PFSK-1 (cell line): ENCODE results near the gene SLC35D3.

Experiments
- FOXP2 ChIP-seq: optimal IDR thresholded peaks from 2 replicates; pipeline ENCODE3; 2011; ENCODE audit warnings: borderline replicate concordance, control low read depth, inconsistent platforms; ENCODE audit not compliant: insufficient read depth; ENCODE audit errors: extremely low read length, extremely low read depth
- POLR2AphosphoS5 ChIP-seq: IDR thresholded peaks from 2 replicates; pipeline ENCODE4 v1.6.1; 2012; ENCODE audit warnings: low read depth, mild to moderate bottlenecking, control low read depth, low read length, moderate library complexity
- SIN3A ChIP-seq: IDR thresholded peaks from 2 replicates; pipeline ENCODE4 v1.6.1; 2012; ENCODE audit warnings: mild to moderate bottlenecking, low read length, moderate library complexity, borderline replicate concordance; ENCODE audit not compliant: insufficient read depth
- TAF1 ChIP-seq: IDR thresholded peaks from 2 replicates; pipeline ENCODE4 v1.6.1; 2012; ENCODE audit warnings: low read length, control low read depth, borderline replicate concordance; ENCODE audit not compliant: insufficient read depth
- TF ChIP-seq, protein P1 (sequence below), 2 experiments: IDR thresholded peaks; 2 replicates each; pipeline versions ENCODE4 v1.6.1 to v1.8.0; 2011 to 2012; ENCODE audit warnings: low read depth in 2 of 2, low read length in 2 of 2, control low read depth in 1 of 2, inconsistent platforms in 1 of 2, mild to moderate bottlenecking in 1 of 2, moderate library complexity in 1 of 2; ENCODE audit not compliant: insufficient read depth in 1 of 2

Gene SLC35D3

DNA sequence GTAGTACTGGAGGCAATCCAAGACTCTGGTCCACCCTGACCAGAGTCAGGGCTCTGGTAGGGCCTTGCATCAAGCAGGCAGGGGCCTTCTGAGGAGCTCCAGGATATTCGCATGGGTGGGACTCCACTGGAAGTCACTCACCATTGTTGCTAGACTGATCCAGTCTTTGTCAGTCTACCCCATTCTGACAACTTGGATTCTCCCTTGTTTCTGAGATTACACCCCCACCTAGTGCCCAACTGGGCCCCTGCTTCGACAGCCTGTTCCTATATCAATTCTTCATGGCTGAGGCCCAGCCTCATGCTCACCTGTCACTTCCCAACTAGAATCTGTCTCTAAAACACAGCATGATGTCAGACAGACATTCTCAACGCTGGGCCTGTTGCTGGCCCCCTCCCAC is 5.2 kb downstream of the SLC35D3 start:
- no peak for TF ChIP-seq FOXP2
- TF ChIP-seq TAF1, result no peak
- TF ChIP-seq POLR2AphosphoS5, result no peak
- TF ChIP-seq, protein P1, sequence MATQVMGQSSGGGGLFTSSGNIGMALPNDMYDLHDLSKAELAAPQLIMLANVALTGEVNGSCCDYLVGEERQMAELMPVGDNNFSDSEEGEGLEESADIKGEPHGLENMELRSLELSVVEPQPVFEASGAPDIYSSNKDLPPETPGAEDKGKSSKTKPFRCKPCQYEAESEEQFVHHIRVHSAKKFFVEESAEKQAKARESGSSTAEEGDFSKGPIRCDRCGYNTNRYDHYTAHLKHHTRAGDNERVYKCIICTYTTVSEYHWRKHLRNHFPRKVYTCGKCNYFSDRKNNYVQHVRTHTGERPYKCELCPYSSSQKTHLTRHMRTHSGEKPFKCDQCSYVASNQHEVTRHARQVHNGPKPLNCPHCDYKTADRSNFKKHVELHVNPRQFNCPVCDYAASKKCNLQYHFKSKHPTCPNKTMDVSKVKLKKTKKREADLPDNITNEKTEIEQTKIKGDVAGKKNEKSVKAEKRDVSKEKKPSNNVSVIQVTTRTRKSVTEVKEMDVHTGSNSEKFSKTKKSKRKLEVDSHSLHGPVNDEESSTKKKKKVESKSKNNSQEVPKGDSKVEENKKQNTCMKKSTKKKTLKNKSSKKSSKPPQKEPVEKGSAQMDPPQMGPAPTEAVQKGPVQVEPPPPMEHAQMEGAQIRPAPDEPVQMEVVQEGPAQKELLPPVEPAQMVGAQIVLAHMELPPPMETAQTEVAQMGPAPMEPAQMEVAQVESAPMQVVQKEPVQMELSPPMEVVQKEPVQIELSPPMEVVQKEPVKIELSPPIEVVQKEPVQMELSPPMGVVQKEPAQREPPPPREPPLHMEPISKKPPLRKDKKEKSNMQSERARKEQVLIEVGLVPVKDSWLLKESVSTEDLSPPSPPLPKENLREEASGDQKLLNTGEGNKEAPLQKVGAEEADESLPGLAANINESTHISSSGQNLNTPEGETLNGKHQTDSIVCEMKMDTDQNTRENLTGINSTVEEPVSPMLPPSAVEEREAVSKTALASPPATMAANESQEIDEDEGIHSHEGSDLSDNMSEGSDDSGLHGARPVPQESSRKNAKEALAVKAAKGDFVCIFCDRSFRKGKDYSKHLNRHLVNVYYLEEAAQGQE (IDR thresholded peaks at IDR 0.05; ENCODE audit: insufficient read depth in 1 of 2, low read depth in 2 of 2, low read length in 2 of 2), result no peak
- TF ChIP-seq SIN3A, result no peak

DNA sequence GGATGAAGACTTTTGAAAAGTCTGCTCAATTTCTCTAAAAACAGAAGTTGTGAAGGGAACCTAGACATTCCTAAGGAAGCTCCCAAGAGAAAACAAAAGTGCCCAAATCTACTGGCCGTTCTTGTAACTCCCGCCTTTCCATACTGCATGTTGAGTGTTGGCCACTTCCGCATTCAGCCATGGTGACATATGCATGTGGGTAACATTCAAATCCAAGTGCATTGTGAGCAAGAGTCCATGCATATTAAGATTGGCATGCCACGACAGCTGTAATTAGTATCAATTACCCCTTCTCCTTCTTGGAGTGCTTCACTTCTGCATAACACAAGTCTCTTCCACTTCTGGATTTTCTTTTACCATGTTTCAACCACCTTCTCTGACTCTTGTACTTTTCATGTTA is 8.4 kb downstream of the SLC35D3 start:
- no peak for TF ChIP-seq SIN3A
- TF ChIP-seq, protein P1 (IDR thresholded peaks at IDR 0.05; ENCODE audit: insufficient read depth in 1 of 2, low read depth in 2 of 2, low read length in 2 of 2), result no peak

DNA sequence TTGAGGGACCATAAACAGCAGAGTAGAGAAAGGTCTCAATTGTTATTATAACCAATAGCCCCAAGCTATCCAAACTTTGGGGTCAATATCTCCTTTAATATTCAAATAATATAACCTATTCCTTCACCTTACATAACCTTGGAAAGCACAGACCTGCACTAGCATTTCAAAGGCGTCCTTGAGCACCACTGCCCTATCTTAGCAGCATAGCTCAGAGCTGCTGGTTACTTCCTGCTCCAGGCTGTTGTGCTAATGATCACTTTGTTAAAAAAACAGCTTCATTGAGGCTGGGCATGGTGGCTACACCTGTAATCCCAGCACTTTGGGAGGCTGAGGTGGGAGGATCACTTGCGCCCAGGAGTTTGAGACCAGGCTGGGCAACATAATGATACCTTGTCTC is 10.5 kb downstream of the SLC35D3 start:
- TF ChIP-seq, protein P1 (IDR thresholded peaks at IDR 0.05; ENCODE audit: insufficient read depth in 1 of 2, low read depth in 2 of 2, low read length in 2 of 2), result no peak
- TF ChIP-seq FOXP2 (no peak), POLR2AphosphoS5 (no peak), SIN3A (no peak), TAF1 (no peak)

DNA sequence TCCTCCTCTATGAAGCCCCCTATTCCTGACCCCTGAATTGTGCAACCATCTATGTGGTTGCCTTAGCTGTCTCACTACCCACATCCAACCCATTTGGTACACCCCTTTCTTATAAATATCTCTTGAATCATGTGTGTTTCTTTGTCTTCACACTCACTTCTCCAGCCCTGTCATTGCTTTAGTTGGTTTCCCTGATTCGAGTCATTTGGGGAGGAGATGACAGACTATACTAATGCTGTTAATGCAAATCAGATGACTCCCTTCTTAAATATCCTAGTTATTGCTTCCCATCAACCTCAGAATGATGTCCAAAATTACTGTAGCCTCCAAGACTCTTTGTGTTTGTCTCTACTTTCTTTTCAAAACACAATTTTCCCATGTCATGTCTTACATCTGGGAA is 23.0 kb downstream of the SLC35D3 start:
- no peak for TF ChIP-seq FOXP2
- no peak for TF ChIP-seq TAF1
- no peak for TF ChIP-seq POLR2AphosphoS5
- no peak for TF ChIP-seq SIN3A
- TF ChIP-seq, protein P1 (IDR thresholded peaks at IDR 0.05; ENCODE audit: insufficient read depth in 1 of 2, low read depth in 2 of 2, low read length in 2 of 2), result no peak

DNA sequence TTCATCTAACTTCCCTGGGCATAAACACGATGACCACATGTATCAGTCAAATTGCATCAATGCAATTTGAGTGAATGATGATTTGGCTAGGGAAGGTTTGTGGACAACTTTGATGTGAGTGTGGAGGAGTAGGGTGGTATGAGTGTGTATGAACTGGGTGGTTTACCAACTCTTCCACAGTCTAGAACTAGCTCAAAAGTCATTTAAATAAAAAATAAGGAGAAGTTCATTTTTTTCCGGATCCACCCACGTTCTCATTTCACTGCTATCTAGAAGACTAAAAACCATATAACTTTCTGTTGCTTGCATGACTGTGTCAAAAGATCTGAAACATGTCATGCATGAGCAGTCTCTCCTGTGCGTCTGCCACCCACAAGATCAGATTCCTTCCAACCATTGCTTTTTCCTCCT is 23.6 kb downstream of the SLC35D3 start:
- TF ChIP-seq SIN3A (no peak), FOXP2 (no peak), TAF1 (no peak), POLR2AphosphoS5 (no peak)
- TF ChIP-seq, protein P1 (IDR thresholded peaks at IDR 0.05; ENCODE audit: insufficient read depth in 1 of 2, low read depth in 2 of 2, low read length in 2 of 2), result no peak
